Ovary (tissue), 9 donors: ENCODE results near the gene UGT1A5. TPM values are rescaled to one million over a fixed set of nuclear protein-coding genes. Genes with fewer than 3 reads are reported as not detected.

ENCODE experiments used
- DNase-seq, 5 donors: peaks; one replicate each; pipeline ENCODE4 v3.0.0-alpha.2; 2019 to 2020
- H3K27ac ChIP-seq, 2 donors: fragments of 200-600 bp; one replicate each; pipeline versions ENCODE4 v1.5.1 to v1.8.0; 2019 to 2022
- H3K27me3 ChIP-seq: fragments of 200-600 bp; one replicate; pipeline ENCODE4 v1.8.0; 2022
- H3K36me3 ChIP-seq: fragments of 200-600 bp; sonication (generic); one replicate; pipeline ENCODE4 v1.5.1; 2019
- H3K4me1 ChIP-seq: one replicate; pipeline ENCODE4 v1.8.1; 2013; ENCODE audit warnings: mild to moderate bottlenecking, moderate library complexity; ENCODE audit not compliant: insufficient read depth
- H3K4me3 ChIP-seq: fragments of 200-600 bp; sonication (generic); one replicate; pipeline ENCODE4 v1.5.1; 2017
- H3K9me3 ChIP-seq, 2 donors: fragments of 200-600 bp in 1 of 2; sonication (generic) in 1 of 2; one replicate each; pipeline versions ENCODE4 v1.5.1 to v1.8.1; 2013 to 2019; ENCODE audit warnings: mild to moderate bottlenecking in 1 of 2, moderate library complexity in 1 of 2
- CTCF ChIP-seq, 3 donors: fragments of 450-650 bp in 2 of 3; fragments of 200-600 bp in 1 of 3; IDR thresholded peaks; one replicate each; pipeline versions ENCODE4 v1.5.1 to v1.8.0; 2016 to 2022; ENCODE audit warnings: antibody characterized with exemption in 3 of 3, mild to moderate bottlenecking in 1 of 3
- EP300 ChIP-seq: sonication (generic); formaldehyde crosslinking; IDR thresholded peaks from one replicate; pipeline ENCODE4 v1.6.1; 2017; ENCODE audit warnings: antibody characterized with exemption
- POLR2A ChIP-seq: fragments of 450-650 bp; IDR thresholded peaks from one replicate; pipeline ENCODE4 v1.6.1; 2017; ENCODE audit warnings: antibody characterized with exemption, mild to moderate bottlenecking, moderate library complexity
- WGBS, 3 donors: extraction: QIAGEN DNeasy Blood & Tissue Kit in 1 of 3; methylation state at CpG; one replicate each; pipeline versions ENCODE4 v1.1.5 to v1.1.7; 2013 to 2017; 5-methylcytosine and 5-hydroxymethylcytosine counted together
- intact Hi-C, 4 donors: fragments of 100-400 bp; cut with DNase I; formaldehyde crosslinking; loops; one replicate each; pipeline versions ENCODE4 v1.11.0 to v1.15.1; 2022 to 2023
- polyA plus RNA-seq, 2 donors: library from polyadenylated mRNA; stranded (reverse); fragments of 200-250 nt in 1 of 2; fragments of 350-450 nt in 1 of 2; fragmentation: Illumina TruSeq in 1 of 2; extraction: RNeasy Lipid Tissue Mini Kit (QIAGEN cat#74804) in 1 of 2; gene quantifications; one replicate each; pipeline ENCODE4 v1.2.3, GENCODE V29; 2013 to 2014
- total RNA-seq, 7 donors: library from RNA; depleted of rRNA in 2 of 7; stranded (reverse); fragments of >200 nt in 2 of 7; fragmentation: NEBNext Ultra II Directional in 3 of 7; extraction: Animal tissue kit (Norgen Biotek cat#: 25700) in 3 of 7; gene quantifications; one replicate each; pipeline versions ENCODE4 v1.1.0 to v1.2.4, GENCODE V29; 2016 to 2023
- donor health status: DM: no; HTN: no; CAD: no; lungs with moderate emphysema.
- donor health status: DM: no; HTN: no; CAD: no.
- donor health status: Bipolar disorder and iron deficiency.
- donor health status: DM: yes; HTN: yes; CAD: no.
- donor health status: DM: no; HTN: no; CAD: no.
- donor health status: DM: yes; HTN: yes; CAD: no.

The UGT1A5 gene
- total and polyA plus RNA-seq, 9 donors = not detected

- intact Hi-C loops = no loop called here
- no peak overlapping the region for H3K27ac ChIP-seq
- 65 to 70% (median 70%) methylated on average over 4 of the region's 4 CpGs for WGBS, 3 donors
- H3K27me3 ChIP-seq = no peaks in the 10 kb centered on the region
- H3K4me3 ChIP-seq = no peak overlapping the region
- H3K9me3 ChIP-seq = no peaks in the 10 kb centered on the region
- no peaks in the 10 kb centered on the region for H3K36me3 ChIP-seq
- TF ChIP-seq CTCF (IDR thresholded peaks at IDR 0.05) (no peak), POLR2A (no peak), EP300 (no peak)
- DNase-seq = no peak
- H3K4me1 ChIP-seq = no peaks in the 10 kb centered on the region
Measured at GRCh38 chr2:233679196-233679595, 33.5 kb upstream of the UGT1A5 start.

DNA sequence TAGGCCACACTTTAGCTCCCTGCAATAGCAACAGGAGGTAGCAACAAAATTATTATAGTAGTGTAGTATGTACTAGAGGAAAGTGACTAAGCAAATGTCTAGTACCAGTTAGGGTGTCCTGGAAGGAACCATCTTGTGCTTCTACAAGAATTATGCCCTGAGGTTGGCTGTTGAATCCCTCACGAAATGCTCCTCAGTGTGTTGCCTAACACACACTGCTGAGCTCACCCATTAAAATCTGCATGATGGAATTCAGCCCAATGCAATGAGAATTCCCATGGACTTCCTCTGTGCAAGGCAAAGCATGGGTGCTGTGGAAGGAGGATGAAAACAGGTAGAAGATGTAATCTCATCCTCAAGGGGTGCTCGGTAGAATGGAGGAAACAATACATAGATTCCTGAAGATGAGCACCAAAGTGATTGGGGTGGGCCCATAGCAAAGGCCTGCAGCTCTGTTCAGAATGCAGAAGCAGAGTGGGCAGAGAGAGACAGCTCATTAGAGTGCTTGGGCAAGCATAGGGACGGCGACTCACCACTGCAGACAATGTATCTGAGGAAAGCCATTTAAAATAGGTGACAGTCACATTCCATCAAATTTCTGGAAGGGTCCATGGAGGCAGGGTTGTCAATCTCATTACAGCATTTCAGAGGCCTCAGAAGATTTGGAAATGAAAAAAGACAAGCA, 32.2 kb upstream of the UGT1A5 start:
- H3K27ac ChIP-seq = no peak overlapping the region
- H3K9me3 ChIP-seq = no peaks in the 10 kb centered on the region
- no peak for DNase-seq
- no peaks in the 10 kb centered on the region for H3K27me3 ChIP-seq
- H3K4me3 ChIP-seq = no peak overlapping the region
- WGBS, 3 donors = 81 to 87% (median 86%) methylated on average over 4 of the region's 4 CpGs
- no peaks in the 10 kb centered on the region for H3K4me1 ChIP-seq
- no peak for TF ChIP-seq POLR2A
- TF ChIP-seq CTCF (IDR thresholded peaks at IDR 0.05) = no peak
- no peak for TF ChIP-seq EP300
- intact Hi-C loops = no loop called here
- H3K36me3 ChIP-seq = no peaks in the 10 kb centered on the region

DNA sequence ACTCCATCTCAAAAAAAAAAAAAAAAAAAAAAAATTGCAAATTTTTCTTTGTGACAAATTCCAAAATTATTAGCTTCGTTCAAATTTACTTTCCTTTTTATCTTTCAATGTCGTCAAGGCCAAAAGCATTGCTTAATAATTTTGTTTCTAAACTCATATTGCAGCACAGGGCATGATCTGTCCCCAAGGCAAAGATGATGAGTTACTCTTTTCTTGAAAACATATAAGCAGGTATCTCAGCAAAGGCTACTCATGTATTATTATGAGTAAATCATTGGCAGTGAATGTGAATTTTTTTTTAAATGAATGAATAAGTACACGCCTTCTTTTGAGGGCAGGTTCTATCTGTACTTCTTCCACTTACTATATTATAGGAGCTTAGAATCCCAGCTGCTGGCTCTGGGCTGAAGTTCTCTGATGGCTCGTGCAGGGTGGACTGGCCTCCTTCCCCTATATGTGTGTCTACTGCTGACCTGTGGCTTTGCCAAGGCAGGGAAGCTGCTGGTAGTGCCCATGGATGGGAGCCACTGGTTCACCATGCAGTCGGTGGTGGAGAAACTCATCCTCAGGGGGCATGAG, 31.1 kb upstream of the UGT1A5 start, which contains the start of gene UGT1A7:
TSS of gene UGT1A7 (plus strand) at position 381 of the 579 bp plus-strand sequence. CDS start at position 418, 37 bp downstream.
- no peaks in the 10 kb centered on the region for H3K4me1 ChIP-seq
- no peaks in the 10 kb centered on the region for H3K9me3 ChIP-seq
- H3K36me3 ChIP-seq = no peaks in the 10 kb centered on the region
- H3K27ac ChIP-seq = no peak within 1 kb of the TSS
- TF ChIP-seq POLR2A (no peak), CTCF (IDR thresholded peaks at IDR 0.05) (no peak), EP300 (no peak)
- WGBS, 3 donors = 68 to 74% (median 73%) methylated on average over 5 of the region's 5 CpGs
- no peak within 1 kb of the TSS for H3K4me3 ChIP-seq
- intact Hi-C loops = no loop called here
- no peaks in the 10 kb centered on the region for H3K27me3 ChIP-seq
- DNase-seq = no peak

- H3K36me3 ChIP-seq = no peaks in the 10 kb centered on the region
- no peak overlapping the region for H3K4me3 ChIP-seq
- H3K4me1 ChIP-seq = no peaks in the 10 kb centered on the region
- TF ChIP-seq EP300 = no peak
- no peak overlapping the region for H3K27ac ChIP-seq
- intact Hi-C loops = no loop called here
- 73 to 86% (median 78%) methylated on average over 1 of the region's 1 CpG for WGBS, 3 donors
- H3K27me3 ChIP-seq = no peaks in the 10 kb centered on the region
- H3K9me3 ChIP-seq = no peaks in the 10 kb centered on the region
- DNase-seq = no peak
Measured at GRCh38 chr2:233684640-233685039, 28.1 kb upstream of the UGT1A5 start.

GRCh38 chr2:233686928-233687327, 25.8 kb upstream of the UGT1A5 start:
- WGBS, 3 donors = 77 to 92% (median 87%) methylated on average over 5 of the region's 5 CpGs
- Histone ChIP-seq H3K9me3 (no peaks in the 10 kb centered on the region), H3K27me3 (no peaks in the 10 kb centered on the region), H3K4me3 (no peak overlapping the region), H3K27ac (no peak overlapping the region), H3K4me1 (no peaks in the 10 kb centered on the region), H3K36me3 (no peaks in the 10 kb centered on the region)
- DNase-seq = no peak
- no peak for TF ChIP-seq CTCF (IDR thresholded peaks at IDR 0.05)
- TF ChIP-seq EP300 = no peak
- no peak for TF ChIP-seq POLR2A
- intact Hi-C loops = no loop called here
